ENCODE data around the gene TRABD2A.
"Not testable (repeated sequence)": the region's sequence is repeated elsewhere in the genome, so short reads cannot be mapped to it uniquely, and the experiment has no call there.

DNA sequence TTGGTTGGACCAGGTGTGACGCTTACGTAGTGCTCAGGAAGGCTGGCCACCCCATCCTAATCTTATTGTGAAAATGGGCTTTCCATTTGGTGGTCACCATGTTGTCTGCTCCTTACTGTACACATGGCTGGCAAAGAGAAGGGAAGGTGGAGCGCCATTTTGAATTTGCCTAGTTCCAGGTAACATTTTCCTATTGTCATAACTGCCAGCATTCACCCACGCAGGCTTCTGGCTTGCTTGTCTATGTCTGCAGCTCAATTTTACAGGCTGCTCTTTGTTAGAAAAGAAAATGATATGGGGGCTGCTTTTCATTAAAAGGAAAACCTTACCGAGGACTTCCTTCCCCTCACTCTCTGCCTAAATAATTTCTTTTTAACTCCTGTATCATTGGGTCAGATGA is 36.9 kb upstream of the TRABD2A start:
- TF ChIP-seq, protein P1, sequence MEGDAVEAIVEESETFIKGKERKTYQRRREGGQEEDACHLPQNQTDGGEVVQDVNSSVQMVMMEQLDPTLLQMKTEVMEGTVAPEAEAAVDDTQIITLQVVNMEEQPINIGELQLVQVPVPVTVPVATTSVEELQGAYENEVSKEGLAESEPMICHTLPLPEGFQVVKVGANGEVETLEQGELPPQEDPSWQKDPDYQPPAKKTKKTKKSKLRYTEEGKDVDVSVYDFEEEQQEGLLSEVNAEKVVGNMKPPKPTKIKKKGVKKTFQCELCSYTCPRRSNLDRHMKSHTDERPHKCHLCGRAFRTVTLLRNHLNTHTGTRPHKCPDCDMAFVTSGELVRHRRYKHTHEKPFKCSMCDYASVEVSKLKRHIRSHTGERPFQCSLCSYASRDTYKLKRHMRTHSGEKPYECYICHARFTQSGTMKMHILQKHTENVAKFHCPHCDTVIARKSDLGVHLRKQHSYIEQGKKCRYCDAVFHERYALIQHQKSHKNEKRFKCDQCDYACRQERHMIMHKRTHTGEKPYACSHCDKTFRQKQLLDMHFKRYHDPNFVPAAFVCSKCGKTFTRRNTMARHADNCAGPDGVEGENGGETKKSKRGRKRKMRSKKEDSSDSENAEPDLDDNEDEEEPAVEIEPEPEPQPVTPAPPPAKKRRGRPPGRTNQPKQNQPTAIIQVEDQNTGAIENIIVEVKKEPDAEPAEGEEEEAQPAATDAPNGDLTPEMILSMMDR (IDR thresholded peaks at IDR 0.05), result not testable (repeated sequence)
- not testable (repeated sequence) for TF ChIP-seq POLR2A (IDR thresholded peaks at IDR 0.05)

Measured in body of pancreas (tissue), 4 donors.